Tibial nerve (tissue), 4 donors: ENCODE measurements around the gene NXPH4. TPM values are rescaled to one million over a fixed set of nuclear protein-coding genes. Genes with fewer than 3 reads are reported as not detected.

ENCODE experiments used
- DNase-seq, 2 donors: peaks; one replicate each; pipeline ENCODE4 v3.0.0-alpha.2; 2019; ENCODE audit warnings: low spot score in 2 of 2
- H3K27ac ChIP-seq, 4 donors: fragments of 200-600 bp; sonication (generic) in 3 of 4; one replicate each; pipeline ENCODE4 v1.5.1; 2017 to 2019; ENCODE audit warnings: mild to moderate bottlenecking in 1 of 4
- H3K27me3 ChIP-seq, 2 donors: fragments of 200-600 bp; sonication (generic) in 1 of 2; one replicate each; pipeline versions ENCODE4 v1.5.1 to v1.6.0; 2017 to 2019
- H3K36me3 ChIP-seq, 3 donors: fragments of 200-600 bp; sonication (generic); one replicate each; pipeline ENCODE4 v1.5.1; 2018 to 2019
- H3K4me1 ChIP-seq, 4 donors: fragments of 200-600 bp; sonication (generic) in 3 of 4; one replicate each; pipeline ENCODE4 v1.5.1; 2017 to 2019
- H3K4me3 ChIP-seq, 4 donors: fragments of 200-600 bp; sonication (generic) in 3 of 4; one replicate each; pipeline ENCODE4 v1.5.1; 2017 to 2019; ENCODE audit warnings: mild to moderate bottlenecking in 1 of 4, moderate library complexity in 1 of 4
- H3K9me3 ChIP-seq, 4 donors: fragments of 200-600 bp; sonication (generic) in 3 of 4; one replicate each; pipeline ENCODE4 v1.5.1; 2017 to 2019
- CTCF ChIP-seq, 5 experiments: fragments of 200-600 bp in 3 of 5; fragments of 450-650 bp in 2 of 5; sonication (generic) in 3 of 5; IDR thresholded peaks; one replicate each; pipeline ENCODE4 v1.5.1; 2016 to 2019; ENCODE audit warnings: antibody characterized with exemption in 5 of 5, mild to moderate bottlenecking in 3 of 5, moderate library complexity in 2 of 5
- EP300 ChIP-seq, 2 donors: sonication (generic); formaldehyde crosslinking; IDR thresholded peaks; one replicate each; pipeline ENCODE4 v1.6.1; 2017; ENCODE audit warnings: antibody characterized with exemption in 2 of 2, mild to moderate bottlenecking in 1 of 2
- POLR2A ChIP-seq, 2 donors: fragments of 450-650 bp; IDR thresholded peaks; one replicate each; pipeline ENCODE4 v1.6.1; 2017; ENCODE audit warnings: antibody characterized with exemption in 2 of 2, mild to moderate bottlenecking in 2 of 2, moderate library complexity in 2 of 2
- WGBS, 2 donors: methylation state at CpG; one replicate each; pipeline ENCODE4 v1.1.5; 2018; 5-methylcytosine and 5-hydroxymethylcytosine counted together
- total RNA-seq, 4 donors: library from RNA; depleted of rRNA; stranded (reverse); fragments of >200 nt; gene quantifications; one replicate each; pipeline ENCODE4 v1.1.0, GENCODE V29; 2016

NXPH4 gene
- total RNA-seq, 4 donors from 2014 or later: 4.2 TPM; not detected in 3

GRCh38 chr12:57219993-57220754, 3.6 kb downstream of the NXPH4 start:
- whole genome bisulfite sequencing, 2 donors: 6 to 10% methylated on average over 34 to 37 of the region's 38 CpGs
- Histone ChIP-seq H3K4me3 (no peak overlapping the region), H3K27ac (no peak overlapping the region), H3K27me3 (peaks cover 0 to 98% of the 10 kb centered on the region in 2 donors), H3K36me3 (no peaks in the 10 kb centered on the region), H3K4me1 (peaks cover 0 to 35% (median 20%) of the 10 kb centered on the region in 4 donors), H3K9me3 (no peaks in the 10 kb centered on the region)
- TF ChIP-seq EP300 (IDR thresholded peaks at IDR 0.05): no peak
- TF ChIP-seq CTCF (IDR thresholded peaks at IDR 0.05): no peak
- no peak for TF ChIP-seq POLR2A (IDR thresholded peaks at IDR 0.05)
- no peak for DNase-seq

DNA sequence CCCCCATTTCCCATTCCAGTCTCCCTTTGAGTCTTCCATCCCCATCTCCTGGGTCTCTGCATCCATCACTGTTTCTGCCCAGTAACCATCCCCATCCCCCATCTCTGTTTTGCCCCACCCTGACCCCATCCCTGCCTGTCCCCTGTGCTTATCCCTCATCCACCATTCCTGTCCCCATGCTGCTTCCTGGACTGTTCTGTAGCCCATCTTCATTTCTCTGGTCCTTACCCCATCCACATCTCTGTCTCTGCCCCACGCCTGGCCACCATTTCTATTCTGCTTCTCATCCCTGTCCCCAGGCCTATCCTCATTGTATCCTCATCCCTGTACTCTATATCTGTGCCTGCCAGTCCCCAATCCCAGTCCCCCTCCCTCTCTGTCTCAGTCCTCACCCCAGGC, 4.2 kb downstream of the NXPH4 start:
- H3K27ac ChIP-seq: no peak overlapping the region
- no peak overlapping the region for H3K4me3 ChIP-seq
- no peaks in the 10 kb centered on the region for H3K36me3 ChIP-seq
- H3K27me3 ChIP-seq: peaks cover 0 to 98% of the 10 kb centered on the region in 2 donors
- no peak for DNase-seq
- peaks cover 0 to 35% (median 24%) of the 10 kb centered on the region in 4 donors for H3K4me1 ChIP-seq
- 48 to 73% methylated on average over 1 of the region's 1 CpG for WGBS, 2 donors
- TF ChIP-seq EP300 (IDR thresholded peaks at IDR 0.05) (no peak), CTCF (IDR thresholded peaks at IDR 0.05) (no peak), POLR2A (IDR thresholded peaks at IDR 0.05) (no peak)
- H3K9me3 ChIP-seq: no peaks in the 10 kb centered on the region

DNA sequence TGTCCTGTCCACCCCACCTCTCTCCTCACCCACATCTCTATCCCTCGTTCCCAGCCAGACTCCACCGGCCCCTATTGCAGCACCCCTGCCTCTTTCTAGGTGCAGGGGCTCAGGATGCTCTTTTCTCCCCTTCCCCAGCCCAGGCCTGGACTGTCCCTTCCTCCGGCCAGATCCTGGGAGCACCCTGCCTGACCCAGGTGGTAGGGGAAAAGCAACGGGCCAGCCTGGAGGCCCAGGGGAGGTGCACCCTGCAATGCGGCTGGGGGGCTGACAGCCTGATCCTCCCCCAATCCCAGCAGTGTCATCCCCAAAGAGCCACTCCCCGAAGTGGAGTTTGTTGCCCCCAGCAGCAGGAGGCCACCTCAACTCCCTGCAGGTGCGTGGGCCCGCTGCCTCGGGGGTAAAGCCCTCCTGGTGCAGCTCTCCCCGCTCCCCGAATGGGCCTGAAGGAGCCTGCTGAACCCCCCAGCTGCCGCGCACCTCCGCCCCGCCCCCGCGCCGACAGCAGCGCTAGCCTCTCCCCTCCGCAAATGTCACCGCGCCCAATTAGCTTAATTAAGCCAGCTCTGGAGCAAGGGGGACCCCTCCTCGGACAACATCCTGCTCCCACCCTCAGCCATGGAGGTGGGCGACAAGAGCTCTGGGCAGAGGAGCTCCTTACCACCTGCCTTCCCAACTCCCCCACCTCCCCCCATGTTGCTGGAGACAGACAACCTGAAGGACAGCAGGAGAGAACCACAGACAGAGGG, 4.7 kb downstream of the NXPH4 start:
- WGBS, 2 donors: 29 to 30% methylated on average over 14 to 24 of the region's 24 CpGs
- Histone ChIP-seq H3K27me3 (peaks cover 0 to 98% of the 10 kb centered on the region in 2 donors), H3K4me3 (no peak overlapping the region), H3K9me3 (no peaks in the 10 kb centered on the region), H3K27ac (no peak overlapping the region), H3K36me3 (no peaks in the 10 kb centered on the region), H3K4me1 (peaks cover 0 to 35% (median 19%) of the 10 kb centered on the region in 4 donors)
- no peak for DNase-seq
- TF ChIP-seq POLR2A (IDR thresholded peaks at IDR 0.05) (no peak), EP300 (IDR thresholded peaks at IDR 0.05) (no peak), CTCF (IDR thresholded peaks at IDR 0.05) (no peak)

DNA sequence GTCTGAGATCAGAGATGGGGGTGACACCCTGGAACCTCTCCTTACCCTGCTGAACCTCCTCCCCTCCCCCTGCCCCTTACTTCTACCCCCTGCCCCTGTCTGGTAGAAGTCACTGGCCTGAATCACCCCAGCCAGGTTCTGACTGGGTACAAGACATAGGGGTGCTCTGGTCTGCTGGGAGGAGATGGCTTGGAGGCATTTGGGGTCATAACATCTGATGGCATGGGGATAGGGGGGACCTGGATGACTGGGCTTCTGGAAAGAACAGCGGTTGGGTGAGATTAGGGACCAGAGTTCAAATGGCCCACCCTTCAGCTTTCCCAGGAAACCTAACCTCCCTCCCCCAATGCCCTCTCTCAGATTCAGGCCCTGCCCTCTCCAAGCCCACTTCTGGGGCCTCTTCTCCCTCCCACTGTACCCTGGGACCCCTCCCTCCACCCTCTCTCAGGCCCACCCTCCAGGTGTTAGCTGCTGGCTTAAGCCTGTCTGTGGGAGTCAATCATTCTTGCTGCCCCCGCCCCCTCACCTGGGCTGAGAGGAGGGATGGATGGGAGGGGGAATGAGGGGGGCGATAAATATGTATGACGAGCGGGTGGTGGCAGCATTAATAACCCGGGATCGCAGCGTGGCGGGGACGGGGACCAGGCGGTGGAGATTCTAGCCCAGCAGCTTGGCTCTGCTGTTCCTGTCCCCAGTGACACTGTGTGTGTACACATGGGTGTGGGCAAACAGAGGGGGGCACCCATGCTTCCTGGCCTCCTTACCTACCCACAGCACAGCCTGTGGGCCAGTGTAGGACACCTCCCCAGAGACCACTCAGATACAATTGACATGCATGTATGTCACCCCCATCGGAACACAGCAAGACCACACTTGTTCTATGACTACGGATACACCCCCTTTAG, 5.9 kb downstream of the NXPH4 start:
- DNase-seq: no peak
- Histone ChIP-seq H3K36me3 (no peaks in the 10 kb centered on the region), H3K27ac (no peak overlapping the region), H3K27me3 (peaks cover 0 to 100% of the 10 kb centered on the region in 2 donors), H3K4me1 (peaks cover 0 to 34% (median 15%) of the 10 kb centered on the region in 4 donors), H3K4me3 (no peak overlapping the region), H3K9me3 (no peaks in the 10 kb centered on the region)
- WGBS, 2 donors: 47 to 61% methylated on average over 13 of the region's 13 CpGs
- TF ChIP-seq EP300 (IDR thresholded peaks at IDR 0.05) (no peak), POLR2A (IDR thresholded peaks at IDR 0.05) (no peak), CTCF (IDR thresholded peaks at IDR 0.05) (no peak)
